Globus pallidus (tissue), 1 donor: ENCODE results near the gene MAP2K6.

Experiments used
- DNase-seq: peaks from one replicate; pipeline ENCODE4 v3.0.0-alpha.2; 2015; ENCODE audit warnings: low spot score

MAP2K6 gene

GRCh38 chr17:69578385-69578936 is 164.0 kb downstream of the MAP2K6 start:
- DNase-seq = no peak

GRCh38 chr17:69579961-69580677 is 165.6 kb downstream of the MAP2K6 start:
- DNase-seq = no peak

GRCh38 chr17:69581061-69581961 is 166.8 kb downstream of the MAP2K6 start:
- DNase-seq = no peak

- no peak for DNase-seq
Observed at GRCh38 chr17:69588316-69588715, 173.8 kb downstream of the MAP2K6 start.

- no peak for DNase-seq
Observed at GRCh38 chr17:69588827-69589239, 174.3 kb downstream of the MAP2K6 start.

GRCh38 chr17:69590671-69591070 is 176.2 kb downstream of the MAP2K6 start:
- no peak for DNase-seq

- no peak for DNase-seq
Observed at GRCh38 chr17:69592692-69593350, 178.3 kb downstream of the MAP2K6 start.

- no peak for DNase-seq
Observed at GRCh38 chr17:69593351-69593715, 178.8 kb downstream of the MAP2K6 start.

- no peak for DNase-seq
Observed at GRCh38 chr17:69593716-69594115, 179.2 kb downstream of the MAP2K6 start.

GRCh38 chr17:69594641-69595040 is 180.1 kb downstream of the MAP2K6 start:
- no peak for DNase-seq

- DNase-seq = no peak
Observed at GRCh38 chr17:69596141-69596540, 181.6 kb downstream of the MAP2K6 start.

GRCh38 chr17:69597898-69598692 is 183.6 kb downstream of the MAP2K6 start:
- DNase-seq = no peak

GRCh38 chr17:69602972-69603371 is 188.5 kb downstream of the MAP2K6 start:
- no peak for DNase-seq
